ENCODE results near the gene RHOT2. TPM values are rescaled to one million over a fixed set of nuclear protein-coding genes. Genes with fewer than 3 reads are reported as not detected.

RHOT2 gene
- total RNA-seq, 1 donor: 44.0 TPM

DNA sequence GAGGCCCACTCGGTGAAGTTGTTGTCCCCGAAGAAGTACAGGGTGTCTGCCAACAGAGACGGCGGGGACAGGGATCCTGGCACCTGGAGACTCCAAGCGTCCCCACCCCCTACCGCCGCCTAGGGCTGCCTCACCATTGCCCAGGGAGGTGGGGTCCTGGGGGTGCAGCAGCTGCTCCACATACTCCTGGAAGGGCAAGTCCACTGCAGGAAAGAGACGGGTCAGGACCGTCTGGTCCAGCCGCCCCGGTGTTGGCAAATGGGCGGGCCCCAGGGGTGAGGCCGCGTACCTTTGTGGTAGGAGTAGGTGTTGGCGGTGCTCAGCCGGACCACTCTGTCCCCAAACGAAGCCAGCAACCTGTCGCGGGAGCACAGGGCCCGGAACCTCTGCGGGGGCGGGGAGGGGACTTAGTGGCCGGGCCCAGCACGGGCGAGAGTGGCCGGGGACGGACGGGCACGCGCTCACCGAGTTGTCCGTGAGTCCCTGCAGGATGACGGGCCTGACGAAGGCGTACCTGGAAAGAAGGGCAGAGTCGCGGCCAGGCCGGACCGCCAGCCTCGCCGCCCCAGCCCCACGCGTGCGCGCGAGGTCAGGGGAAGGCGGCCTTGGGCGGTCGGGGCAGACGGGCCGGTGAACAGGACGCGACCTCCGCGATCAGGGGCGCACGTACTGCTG is 15.6 kb downstream of the RHOT2 start:
- DNase-seq (ENCODE audit: low read depth): no peak
- TF ChIP-seq, protein P1, sequence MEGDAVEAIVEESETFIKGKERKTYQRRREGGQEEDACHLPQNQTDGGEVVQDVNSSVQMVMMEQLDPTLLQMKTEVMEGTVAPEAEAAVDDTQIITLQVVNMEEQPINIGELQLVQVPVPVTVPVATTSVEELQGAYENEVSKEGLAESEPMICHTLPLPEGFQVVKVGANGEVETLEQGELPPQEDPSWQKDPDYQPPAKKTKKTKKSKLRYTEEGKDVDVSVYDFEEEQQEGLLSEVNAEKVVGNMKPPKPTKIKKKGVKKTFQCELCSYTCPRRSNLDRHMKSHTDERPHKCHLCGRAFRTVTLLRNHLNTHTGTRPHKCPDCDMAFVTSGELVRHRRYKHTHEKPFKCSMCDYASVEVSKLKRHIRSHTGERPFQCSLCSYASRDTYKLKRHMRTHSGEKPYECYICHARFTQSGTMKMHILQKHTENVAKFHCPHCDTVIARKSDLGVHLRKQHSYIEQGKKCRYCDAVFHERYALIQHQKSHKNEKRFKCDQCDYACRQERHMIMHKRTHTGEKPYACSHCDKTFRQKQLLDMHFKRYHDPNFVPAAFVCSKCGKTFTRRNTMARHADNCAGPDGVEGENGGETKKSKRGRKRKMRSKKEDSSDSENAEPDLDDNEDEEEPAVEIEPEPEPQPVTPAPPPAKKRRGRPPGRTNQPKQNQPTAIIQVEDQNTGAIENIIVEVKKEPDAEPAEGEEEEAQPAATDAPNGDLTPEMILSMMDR (IDR thresholded peaks at IDR 0.05; ENCODE audit: insufficient read depth, low read depth, low read length): no peak
- H3K4me3 ChIP-seq (ENCODE audit: low read depth, low read length): peak overlapping the region; percentile 60

DNA sequence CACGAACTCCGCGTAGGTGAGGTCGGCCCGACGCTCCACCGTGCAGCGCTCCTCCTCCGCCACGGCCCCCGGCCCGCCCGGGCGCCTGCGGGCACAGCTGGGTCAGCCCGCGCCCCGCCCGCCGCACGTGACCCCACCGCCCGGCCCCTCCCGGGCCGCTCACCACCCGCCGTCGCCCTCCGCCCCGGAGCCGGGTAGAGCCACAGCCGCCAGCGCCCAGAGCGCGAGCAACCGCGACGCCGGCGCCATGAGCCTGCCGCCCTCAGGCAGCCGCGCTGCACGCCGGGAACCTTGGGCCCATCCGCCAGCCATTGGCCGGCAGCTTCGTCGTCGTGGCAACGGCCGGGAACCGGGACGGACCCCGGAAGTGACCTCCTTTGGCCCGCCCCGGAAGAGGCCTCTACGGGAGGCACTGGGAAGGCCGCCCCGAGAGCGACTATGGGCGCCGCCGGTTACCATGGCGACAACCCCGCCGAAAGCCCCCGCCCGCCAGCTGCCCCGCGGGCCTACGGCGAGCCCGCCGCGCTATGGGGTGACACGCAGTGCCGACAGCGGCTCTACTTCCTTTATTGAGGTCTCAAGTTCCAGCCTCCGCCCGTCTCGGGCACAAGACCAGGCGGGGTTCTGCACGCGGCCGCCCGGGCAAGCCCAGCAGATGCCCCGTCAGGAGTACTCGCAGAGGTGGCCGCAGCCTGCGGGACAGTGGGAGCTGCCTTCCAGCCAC is 16.3 kb downstream of the RHOT2 start, which contains the start of gene JMJD8:
Gene JMJD8 (minus strand): TSS at position 264 of the 724 bp plus-strand sequence. CDS start 15 bp downstream, at position 249.
- TF ChIP-seq, protein P1 (IDR thresholded peaks at IDR 0.05; ENCODE audit: insufficient read depth, low read depth, low read length): no peak
- peak; percentile 95 for DNase-seq (ENCODE audit: low read depth)
- peak within 1 kb of the TSS; percentile 60 for H3K4me3 ChIP-seq (ENCODE audit: low read depth, low read length)

DNA sequence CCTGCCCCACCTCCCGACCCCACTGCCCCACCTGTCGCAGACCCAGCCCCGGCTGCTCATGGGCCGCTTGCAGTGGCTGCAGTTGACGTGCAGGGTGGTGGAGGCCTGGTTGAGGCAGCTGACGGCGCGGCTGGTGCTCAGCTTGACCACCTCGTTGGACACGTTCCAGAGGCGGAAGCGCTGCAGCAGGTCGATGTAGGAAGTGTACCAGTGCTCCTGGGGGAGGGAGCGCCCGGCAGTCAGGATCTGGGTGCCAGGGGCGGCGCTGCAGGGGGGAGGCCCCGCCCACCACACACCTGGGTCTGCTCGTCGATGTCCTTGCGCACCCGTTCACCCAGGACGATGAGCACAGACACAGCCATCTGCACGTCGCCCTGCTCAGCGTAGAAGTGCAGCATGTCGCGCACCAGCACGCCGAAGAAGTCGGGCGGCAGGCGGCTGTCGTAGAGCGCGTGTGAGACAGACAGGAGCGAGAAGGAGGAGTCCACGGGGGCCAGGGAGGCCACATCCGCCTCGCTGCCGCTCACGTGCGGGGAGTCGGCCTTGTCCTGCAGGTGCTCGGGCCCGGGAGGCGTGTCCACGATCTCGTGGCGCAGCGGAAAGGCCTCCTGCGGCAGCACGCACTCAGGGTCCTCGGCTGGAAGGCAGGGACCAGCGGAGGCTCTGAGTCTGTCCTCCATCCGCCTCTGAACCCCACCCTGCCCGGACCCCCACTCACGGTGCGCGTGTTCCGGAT is 17.2 kb downstream of the RHOT2 start:
- no peak overlapping the region for H3K4me3 ChIP-seq (ENCODE audit: low read depth, low read length)

DNA sequence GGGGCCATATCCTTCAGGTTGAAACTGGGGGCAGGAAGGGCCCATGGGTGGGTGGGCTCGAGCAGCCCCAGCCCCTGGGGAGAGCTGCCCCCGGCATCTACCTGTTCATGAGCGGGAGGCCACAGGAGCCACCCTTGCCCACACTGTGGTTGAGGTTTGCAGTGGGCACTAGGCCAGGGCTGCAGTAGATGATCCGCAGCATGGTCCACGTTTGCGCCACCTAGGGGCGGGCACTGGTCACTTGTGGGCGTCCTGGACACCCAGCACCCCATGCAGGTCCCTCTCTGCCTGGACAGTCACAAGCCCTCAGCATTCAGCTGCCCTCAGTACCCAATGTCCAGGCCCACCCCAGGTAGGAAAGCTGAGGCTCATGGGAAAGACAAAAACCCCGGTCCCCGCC is 18.0 kb downstream of the RHOT2 start:
- TF ChIP-seq, protein P1 (IDR thresholded peaks at IDR 0.05; ENCODE audit: insufficient read depth, low read depth, low read length): peak; percentile 61
- H3K4me3 ChIP-seq (ENCODE audit: low read depth, low read length): no peak overlapping the region
- peak; percentile 40 for DNase-seq (ENCODE audit: low read depth)

More for the DNA sequence above, 17.2 kb downstream of the RHOT2 start:
- TF ChIP-seq, protein P1 (IDR thresholded peaks at IDR 0.05; ENCODE audit: insufficient read depth, low read depth, low read length): no peak
- DNase-seq (ENCODE audit: low read depth): no peak

DNA sequence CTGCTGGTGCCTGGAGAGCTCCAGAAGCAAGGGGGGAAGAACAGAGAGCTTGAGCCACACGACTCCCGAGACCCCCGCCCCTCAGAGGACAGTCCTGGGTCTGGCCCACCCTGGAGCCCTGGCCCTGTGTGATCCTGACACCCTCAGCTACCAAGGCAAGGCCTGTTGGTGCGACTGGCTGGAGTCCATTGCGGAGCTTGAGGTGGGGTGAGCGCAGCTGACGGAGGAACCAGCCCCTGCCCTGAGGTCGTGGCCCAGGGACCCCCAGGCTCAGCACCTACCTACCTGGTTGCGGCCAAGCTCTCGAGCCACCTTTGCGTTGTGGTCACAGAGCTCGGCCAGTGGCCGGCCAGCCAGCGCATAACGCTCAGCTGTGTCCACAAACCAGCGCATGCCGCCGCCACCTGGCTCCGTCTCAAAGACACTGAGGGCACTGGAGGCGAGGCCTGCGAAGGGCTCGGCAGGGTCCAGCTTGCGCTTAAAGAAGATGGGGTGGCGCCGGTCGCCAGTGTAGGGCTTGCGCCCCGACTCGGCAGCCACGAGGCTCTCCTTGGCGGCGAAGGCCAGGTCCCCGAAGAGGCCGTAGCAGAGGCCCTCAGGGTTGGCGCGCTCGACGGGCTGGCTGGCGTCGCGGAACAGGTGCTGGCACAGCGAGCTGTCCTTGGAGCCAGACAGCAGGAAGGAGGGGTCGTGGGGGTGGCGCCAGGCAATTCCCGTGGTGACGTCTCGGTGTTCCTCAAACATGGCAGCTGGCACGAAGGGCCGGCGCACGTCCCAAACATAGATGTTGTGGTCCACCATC is 18.7 kb downstream of the RHOT2 start:
- no peak for DNase-seq (ENCODE audit: low read depth)
- H3K4me3 ChIP-seq (ENCODE audit: low read depth, low read length): no peak overlapping the region

More for the DNA sequence above, 18.7 kb downstream of the RHOT2 start:
- TF ChIP-seq, protein P1 (IDR thresholded peaks at IDR 0.05; ENCODE audit: insufficient read depth, low read depth, low read length): no peak
